DOHH2 (cell line): ENCODE data around the gene PADI4.

Source experiments
- CTCF ChIP-seq: fragments of 200-600 bp; sonication (generic); IDR thresholded peaks from one replicate; pipeline ENCODE4 v1.5.1; 2014; ENCODE audit warnings: antibody characterized with exemption, mild to moderate bottlenecking, low read depth, low read length; ENCODE audit not compliant: poor library complexity, severe bottlenecking
- EZH2phosphoT487 ChIP-seq: fragments of 200-600 bp; sonication (generic); IDR thresholded peaks from 2 replicates; pipeline ENCODE4 v1.6.1; 2017; ENCODE audit warnings: borderline replicate concordance, mild to moderate bottlenecking, antibody characterized with exemption, low read length, moderate library complexity, mixed read lengths

- TF ChIP-seq CTCF = no peak
- TF ChIP-seq EZH2phosphoT487 = no peak
Observed at GRCh38 chr1:17310068-17310640, 2.2 kb downstream of the PADI4 start.
